ENCODE results near the gene IFT81. TPM values are rescaled to one million over a fixed set of nuclear protein-coding genes. Genes with fewer than 3 reads are reported as not detected.
"Not testable (repeated sequence)": the region's sequence is repeated elsewhere in the genome, so short reads cannot be mapped to it uniquely, and the experiment has no call there.

IFT81 gene
- total RNA-seq, result 2.2 TPM

- H3K4me3 ChIP-seq (ENCODE audit: low read length), result peak within 1 kb of the TSS; percentile 93
- H3K27me3 ChIP-seq (ENCODE audit: insufficient read depth, low read length), result no peaks in the 10 kb centered on the region
These were observed at the start of gene IFT81 for GRCh38 chr12:110124269-110124995. Gene IFT81 (plus strand): TSS chr12:110124357. CDS start chr12:110127381, 3,024 bp downstream.

GRCh38 chr12:110075880-110076279 lies 48.3 kb upstream of the IFT81 start:
- Histone ChIP-seq H3K4me3 (ENCODE audit: low read length) (no peak overlapping the region), H3K9me3 (ENCODE audit: low read depth, low read length) (no peaks in the 10 kb centered on the region), H3K4me1 (ENCODE audit: insufficient read depth, low read length) (peaks cover 35% of the 10 kb centered on the region), H3K27me3 (ENCODE audit: insufficient read depth, low read length) (no peaks in the 10 kb centered on the region)

More at GRCh38 chr12:110124269-110124995, at the start of gene IFT81:
- H3K4me1 ChIP-seq (ENCODE audit: insufficient read depth, low read length), result peaks cover 22% of the 10 kb centered on the region
- no peaks in the 10 kb centered on the region for H3K9me3 ChIP-seq (ENCODE audit: low read depth, low read length)

- H3K27me3 ChIP-seq (ENCODE audit: insufficient read depth, low read length), result no peaks in the 10 kb centered on the region
- H3K4me1 ChIP-seq (ENCODE audit: insufficient read depth, low read length), result peaks cover 32% of the 10 kb centered on the region
- no peak overlapping the region for H3K4me3 ChIP-seq (ENCODE audit: low read length)
- H3K9me3 ChIP-seq (ENCODE audit: low read depth, low read length), result no peaks in the 10 kb centered on the region
These were observed 46.4 kb upstream of the IFT81 start for GRCh38 chr12:110077800-110078199.

GRCh38 chr12:110079477-110080400 lies 44.4 kb upstream of the IFT81 start:
- Histone ChIP-seq H3K9me3 (ENCODE audit: low read depth, low read length) (no peaks in the 10 kb centered on the region), H3K4me3 (ENCODE audit: low read length) (peak overlapping the region; percentile 38), H3K4me1 (ENCODE audit: insufficient read depth, low read length) (peaks cover 19% of the 10 kb centered on the region), H3K27me3 (ENCODE audit: insufficient read depth, low read length) (no peaks in the 10 kb centered on the region)

GRCh38 chr12:110080410-110080809 lies 43.7 kb upstream of the IFT81 start:
- H3K4me3 ChIP-seq (ENCODE audit: low read length), result no peak overlapping the region
- H3K9me3 ChIP-seq (ENCODE audit: low read depth, low read length), result no peaks in the 10 kb centered on the region
- no peaks in the 10 kb centered on the region for H3K27me3 ChIP-seq (ENCODE audit: insufficient read depth, low read length)
- H3K4me1 ChIP-seq (ENCODE audit: insufficient read depth, low read length), result peaks cover 19% of the 10 kb centered on the region

GRCh38 chr12:110084314-110085015 lies 39.7 kb upstream of the IFT81 start:
- peaks cover 38% of the 10 kb centered on the region for H3K4me1 ChIP-seq (ENCODE audit: insufficient read depth, low read length)
- no peak overlapping the region for H3K4me3 ChIP-seq (ENCODE audit: low read length)
- H3K9me3 ChIP-seq (ENCODE audit: low read depth, low read length), result no peaks in the 10 kb centered on the region
- no peaks in the 10 kb centered on the region for H3K27me3 ChIP-seq (ENCODE audit: insufficient read depth, low read length)

GRCh38 chr12:110088216-110088615 lies 35.9 kb upstream of the IFT81 start:
- H3K4me1 ChIP-seq (ENCODE audit: insufficient read depth, low read length), result peaks cover 33% of the 10 kb centered on the region
- not testable (repeated sequence) for H3K9me3 ChIP-seq (ENCODE audit: low read depth, low read length); H3K27me3 ChIP-seq (ENCODE audit: insufficient read depth, low read length); H3K4me3 ChIP-seq (ENCODE audit: low read length)

- Histone ChIP-seq H3K9me3 (ENCODE audit: low read depth, low read length) (no peaks in the 10 kb centered on the region), H3K4me1 (ENCODE audit: insufficient read depth, low read length) (peaks cover 33% of the 10 kb centered on the region), H3K4me3 (ENCODE audit: low read length) (no peak overlapping the region), H3K27me3 (ENCODE audit: insufficient read depth, low read length) (peaks cover 3% of the 10 kb centered on the region)
These were observed 35.2 kb upstream of the IFT81 start for GRCh38 chr12:110088936-110089335.

- peaks cover 33% of the 10 kb centered on the region for H3K4me1 ChIP-seq (ENCODE audit: insufficient read depth, low read length)
- H3K27me3 ChIP-seq (ENCODE audit: insufficient read depth, low read length), result peaks cover 3% of the 10 kb centered on the region
- H3K9me3 ChIP-seq (ENCODE audit: low read depth, low read length), result no peaks in the 10 kb centered on the region
- H3K4me3 ChIP-seq (ENCODE audit: low read length), result no peak overlapping the region
These were observed 33.7 kb upstream of the IFT81 start for GRCh38 chr12:110090266-110091135.

- Histone ChIP-seq H3K9me3 (ENCODE audit: low read depth, low read length) (no peaks in the 10 kb centered on the region), H3K4me3 (ENCODE audit: low read length) (no peak overlapping the region), H3K27me3 (ENCODE audit: insufficient read depth, low read length) (peaks cover 3% of the 10 kb centered on the region), H3K4me1 (ENCODE audit: insufficient read depth, low read length) (peaks cover 32% of the 10 kb centered on the region)
These were observed 32.9 kb upstream of the IFT81 start for GRCh38 chr12:110091136-110091711.

- H3K4me3 ChIP-seq (ENCODE audit: low read length), result no peak overlapping the region
- no peaks in the 10 kb centered on the region for H3K9me3 ChIP-seq (ENCODE audit: low read depth, low read length)
- peaks cover 10% of the 10 kb centered on the region for H3K4me1 ChIP-seq (ENCODE audit: insufficient read depth, low read length)
- H3K27me3 ChIP-seq (ENCODE audit: insufficient read depth, low read length), result peaks cover 3% of the 10 kb centered on the region
These were observed 30.4 kb upstream of the IFT81 start for GRCh38 chr12:110093631-110094311.

- Histone ChIP-seq H3K4me3 (ENCODE audit: low read length) (no peak overlapping the region), H3K9me3 (ENCODE audit: low read depth, low read length) (no peaks in the 10 kb centered on the region), H3K4me1 (ENCODE audit: insufficient read depth, low read length) (peaks cover 23% of the 10 kb centered on the region), H3K27me3 (ENCODE audit: insufficient read depth, low read length) (no peaks in the 10 kb centered on the region)
These were observed 23.7 kb upstream of the IFT81 start for GRCh38 chr12:110100315-110100970.

- Histone ChIP-seq H3K4me1 (ENCODE audit: insufficient read depth, low read length) (peaks cover 27% of the 10 kb centered on the region), H3K4me3 (ENCODE audit: low read length) (no peak overlapping the region), H3K9me3 (ENCODE audit: low read depth, low read length) (no peaks in the 10 kb centered on the region), H3K27me3 (ENCODE audit: insufficient read depth, low read length) (no peaks in the 10 kb centered on the region)
These were observed 21.9 kb upstream of the IFT81 start for GRCh38 chr12:110102255-110102654.
